GM18502 (cell line): ENCODE results near the gene IL1B.
A peak's percentile ranks its signal among the peaks of the same experiment; 100 is the strongest.

ENCODE experiments used
- ATAC-seq: cut with Tn5 transposase; IDR thresholded peaks from one replicate; pipeline ENCODE4 v1.9.1; 2021; ENCODE audit warnings: mild to moderate bottlenecking; ENCODE audit not compliant: unreplicated experiment, poor library complexity

Gene IL1B

GRCh38 chr2:112836695-112837117 is at the start of gene IL1B:
Gene IL1B (minus strand): TSS chr2:112836779. CDS start chr2:112836229, 550 bp downstream.
- no peak for ATAC-seq

- ATAC-seq = no peak
These were observed 49.7 kb upstream of the IL1B start for GRCh38 chr2:112886291-112886690.

GRCh38 chr2:112885506-112885902 is 48.9 kb upstream of the IL1B start:
- ATAC-seq = no peak

- peak; percentile 57 for ATAC-seq
These were observed 48.4 kb upstream of the IL1B start for GRCh38 chr2:112884869-112885505.

- ATAC-seq = no peak
These were observed 47.1 kb upstream of the IL1B start for GRCh38 chr2:112883669-112884068.

GRCh38 chr2:112881217-112881985 is 44.8 kb upstream of the IL1B start:
- ATAC-seq = peak; percentile 78

- no peak for ATAC-seq
These were observed 44.1 kb upstream of the IL1B start for GRCh38 chr2:112880696-112881095.

GRCh38 chr2:112880091-112880531 is 43.5 kb upstream of the IL1B start:
- no peak for ATAC-seq

GRCh38 chr2:112879491-112880041 is 43.0 kb upstream of the IL1B start:
- no peak for ATAC-seq

- no peak for ATAC-seq
These were observed 40.8 kb upstream of the IL1B start for GRCh38 chr2:112877423-112877822.

GRCh38 chr2:112876971-112877361 is 40.4 kb upstream of the IL1B start:
- ATAC-seq = no peak

- ATAC-seq = no peak
These were observed 39.8 kb upstream of the IL1B start for GRCh38 chr2:112876257-112876970.

- no peak for ATAC-seq
These were observed 34.6 kb upstream of the IL1B start for GRCh38 chr2:112870841-112871835.

- ATAC-seq = no peak
These were observed 32.8 kb upstream of the IL1B start for GRCh38 chr2:112869258-112869842.

- ATAC-seq = no peak
These were observed 31.4 kb upstream of the IL1B start for GRCh38 chr2:112867701-112868631.

- ATAC-seq = no peak
These were observed 29.7 kb upstream of the IL1B start for GRCh38 chr2:112866128-112866835.

GRCh38 chr2:112864072-112864471 is 27.5 kb upstream of the IL1B start:
- ATAC-seq = no peak
